HG02852 (cell line): Measurements from ENCODE around the gene NFKBIE.

ENCODE experiments used
- ATAC-seq: cut with Tn5 transposase; IDR thresholded peaks from one replicate; pipeline ENCODE4 v1.9.1; 2021; ENCODE audit warnings: mild to moderate bottlenecking, moderate library complexity; ENCODE audit not compliant: unreplicated experiment

NFKBIE gene

DNA sequence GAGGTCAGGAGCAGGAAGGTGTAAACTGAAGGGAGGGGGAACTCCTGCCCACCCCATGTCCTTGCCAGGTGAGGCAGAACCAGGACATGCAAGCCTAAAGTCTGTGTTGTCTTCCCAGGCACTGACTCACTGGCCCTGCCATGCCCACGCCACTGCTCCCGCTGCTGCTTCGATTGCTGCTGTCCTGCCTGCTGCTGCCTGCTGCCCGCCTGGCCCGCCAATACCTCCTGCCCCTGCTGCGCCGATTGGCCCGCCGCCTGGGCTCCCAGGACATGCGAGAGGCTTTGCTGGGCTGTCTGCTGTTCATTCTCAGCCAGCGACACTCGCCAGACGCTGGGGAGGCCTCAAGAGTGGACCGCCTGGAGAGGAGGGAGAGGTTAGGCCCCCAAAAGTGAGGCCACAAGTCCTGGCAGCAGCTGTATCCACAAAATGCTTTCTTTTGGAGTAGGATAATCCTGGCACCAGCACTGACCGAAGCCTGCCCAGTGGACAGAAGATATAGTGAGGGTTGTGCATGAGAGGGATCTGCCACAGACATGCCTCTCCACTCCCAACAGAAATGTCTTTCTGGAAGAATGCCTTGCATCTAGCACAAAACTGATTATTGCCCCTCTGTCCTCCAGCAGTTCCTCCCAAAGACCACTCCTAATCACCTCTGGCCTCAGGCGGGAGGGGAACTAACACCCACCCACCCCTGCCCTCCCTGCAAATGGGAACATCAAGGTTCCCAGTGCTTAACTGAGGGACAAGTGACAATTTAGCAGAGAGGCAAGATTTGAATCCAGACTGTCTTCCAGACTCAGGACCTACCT lies 47.8 kb downstream of the NFKBIE start:
- ATAC-seq = no peak

DNA sequence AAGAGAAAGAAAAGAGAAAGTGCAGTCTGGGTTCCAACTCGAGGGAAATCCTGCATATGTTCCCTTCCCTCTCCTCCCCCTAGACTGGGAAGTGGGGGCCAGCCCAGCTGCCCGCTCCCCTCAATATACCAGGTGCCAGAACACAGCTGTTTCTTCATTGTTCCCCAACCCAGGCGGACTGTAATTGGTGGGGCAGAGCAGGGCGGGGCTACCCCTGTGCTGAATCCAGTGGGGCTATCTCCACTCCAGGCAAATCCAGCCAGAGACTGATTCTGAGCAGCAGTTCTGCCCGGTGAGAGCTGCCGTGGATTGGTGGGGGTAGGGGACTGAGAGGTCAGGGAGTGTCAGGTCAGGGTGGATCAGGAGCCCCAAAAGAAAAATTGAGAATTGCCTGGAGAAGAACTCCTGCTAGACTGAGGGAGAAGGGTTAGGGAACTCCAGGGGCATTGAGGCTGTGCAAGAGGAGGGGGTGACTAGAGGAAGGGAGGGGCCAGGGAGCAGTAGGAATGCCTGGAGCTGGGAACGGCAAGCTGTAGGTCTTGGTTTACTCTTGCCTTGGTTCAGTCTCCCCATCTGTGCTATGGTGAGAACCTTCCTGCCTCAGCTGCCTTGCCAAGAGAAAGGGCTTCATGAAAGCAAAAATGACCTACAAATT lies 48.5 kb downstream of the NFKBIE start, which contains the start of gene MYMX:
Gene MYMX (plus strand): TSS at position 250 of the 655 bp plus-strand sequence. CDS start 546 bp downstream, outside the sequence.
- no peak for ATAC-seq

DNA sequence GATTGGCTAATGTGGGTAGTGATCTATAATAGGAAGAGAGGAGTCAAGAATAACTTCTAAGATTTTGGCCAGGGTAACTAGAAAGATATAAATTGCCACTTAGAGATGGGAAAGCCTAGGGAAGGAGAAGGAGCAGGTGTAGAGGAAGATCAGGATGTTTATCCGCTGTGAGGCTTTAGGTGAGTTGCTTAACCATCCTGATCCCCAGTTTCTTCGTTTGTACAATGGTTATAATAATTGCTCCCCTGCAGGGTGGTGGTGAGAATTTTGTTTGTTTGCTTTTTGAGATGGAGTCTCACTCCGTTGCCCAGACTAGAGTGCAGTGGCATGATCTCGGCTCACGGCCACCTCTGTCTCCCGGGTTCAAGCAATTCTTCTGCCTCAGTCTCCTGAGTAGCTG lies 51.0 kb downstream of the NFKBIE start:
- no peak for ATAC-seq

DNA sequence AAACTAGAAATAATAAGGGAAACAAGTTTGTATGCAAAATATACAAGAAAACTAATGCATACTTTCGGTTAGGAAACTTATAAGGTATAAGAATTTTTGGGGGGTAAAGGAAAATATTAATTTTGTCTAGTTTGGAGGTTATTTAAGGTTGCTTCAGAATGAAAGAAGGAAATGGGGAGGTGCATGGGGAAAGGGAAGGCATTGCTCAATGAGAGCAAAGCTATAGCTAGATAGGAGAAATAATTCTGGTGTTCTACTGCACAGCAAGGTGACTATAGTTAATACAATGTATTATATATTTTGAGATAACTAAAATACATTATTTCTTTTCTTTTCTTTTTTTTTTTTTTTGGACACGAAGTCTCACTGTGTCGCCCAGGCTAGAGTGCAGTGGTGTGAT lies 54.1 kb downstream of the NFKBIE start:
- no peak for ATAC-seq
